ENCODE data around the gene FOXP1.
A peak's percentile ranks its signal among the peaks of the same experiment; 100 is the strongest.

Gene FOXP1

DNA sequence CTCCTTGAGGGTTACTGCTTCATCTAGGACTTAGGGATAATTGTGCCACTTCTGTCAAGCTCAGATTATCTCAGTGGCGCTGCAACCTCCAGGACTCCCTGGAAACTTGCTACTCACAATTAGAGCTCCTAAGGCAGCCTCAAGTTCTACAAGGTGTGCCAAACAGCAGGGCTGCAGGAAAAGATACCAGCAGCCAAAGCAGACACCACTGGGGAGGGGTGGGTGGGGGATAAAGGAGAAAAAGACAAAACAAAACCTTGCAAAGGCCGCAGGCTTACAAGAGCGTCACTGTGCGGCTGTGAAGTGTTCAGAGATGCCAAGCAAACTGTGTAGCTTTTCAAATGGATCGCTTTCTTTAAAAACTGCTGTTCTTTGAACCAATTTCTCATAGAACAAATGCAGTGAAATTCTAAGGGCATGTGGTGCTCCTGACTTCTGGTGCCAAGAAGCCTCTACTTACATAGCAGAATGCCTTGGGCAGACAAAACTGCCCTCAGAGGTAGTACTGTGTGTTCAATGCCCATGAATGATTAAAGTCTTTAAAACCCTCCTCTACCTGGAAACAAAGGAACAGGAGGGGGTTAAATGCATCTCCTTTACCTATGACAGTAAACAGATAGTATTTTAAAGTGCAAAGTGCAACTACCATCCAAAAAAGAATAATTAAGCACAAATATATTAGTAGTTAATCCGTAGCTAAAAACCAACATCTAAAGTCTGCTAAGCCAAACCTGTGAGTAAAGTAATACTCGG, 353.4 kb downstream of the FOXP1 start:
- no peaks in the 10 kb centered on the region for H3K27me3 Mint-ChIP-seq
- peak overlapping the region; percentile 20 for H3K27ac Mint-ChIP-seq
- H3K9me3 Mint-ChIP-seq = peaks cover 3% of the 10 kb centered on the region
- no peak for ATAC-seq
- peaks cover 51% of the 10 kb centered on the region for H3K4me1 Mint-ChIP-seq
- no peak overlapping the region for H3K4me3 Mint-ChIP-seq
- peaks cover 20% of the 10 kb centered on the region for H3K36me3 Mint-ChIP-seq

- Mint-ChIP-seq H3K4me1 (peaks cover 57% of the 10 kb centered on the region), H3K9me3 (peaks cover 3% of the 10 kb centered on the region), H3K27ac (peak overlapping the region; percentile 94), H3K4me3 (no peak overlapping the region), H3K27me3 (no peaks in the 10 kb centered on the region), H3K36me3 (peaks cover 18% of the 10 kb centered on the region)
- ATAC-seq = no peak
Observed at GRCh38 chr3:71228156-71228866, 355.2 kb downstream of the FOXP1 start.

GRCh38 chr3:71227270-71227661, 356.3 kb downstream of the FOXP1 start:
- peak overlapping the region; percentile 94 for H3K27ac Mint-ChIP-seq
- H3K27me3 Mint-ChIP-seq = no peaks in the 10 kb centered on the region
- H3K4me1 Mint-ChIP-seq = peaks cover 56% of the 10 kb centered on the region
- H3K36me3 Mint-ChIP-seq = peaks cover 18% of the 10 kb centered on the region
- peak overlapping the region; percentile 80 for H3K4me3 Mint-ChIP-seq
- ATAC-seq = peak; percentile 71
- peaks cover 3% of the 10 kb centered on the region for H3K9me3 Mint-ChIP-seq

DNA sequence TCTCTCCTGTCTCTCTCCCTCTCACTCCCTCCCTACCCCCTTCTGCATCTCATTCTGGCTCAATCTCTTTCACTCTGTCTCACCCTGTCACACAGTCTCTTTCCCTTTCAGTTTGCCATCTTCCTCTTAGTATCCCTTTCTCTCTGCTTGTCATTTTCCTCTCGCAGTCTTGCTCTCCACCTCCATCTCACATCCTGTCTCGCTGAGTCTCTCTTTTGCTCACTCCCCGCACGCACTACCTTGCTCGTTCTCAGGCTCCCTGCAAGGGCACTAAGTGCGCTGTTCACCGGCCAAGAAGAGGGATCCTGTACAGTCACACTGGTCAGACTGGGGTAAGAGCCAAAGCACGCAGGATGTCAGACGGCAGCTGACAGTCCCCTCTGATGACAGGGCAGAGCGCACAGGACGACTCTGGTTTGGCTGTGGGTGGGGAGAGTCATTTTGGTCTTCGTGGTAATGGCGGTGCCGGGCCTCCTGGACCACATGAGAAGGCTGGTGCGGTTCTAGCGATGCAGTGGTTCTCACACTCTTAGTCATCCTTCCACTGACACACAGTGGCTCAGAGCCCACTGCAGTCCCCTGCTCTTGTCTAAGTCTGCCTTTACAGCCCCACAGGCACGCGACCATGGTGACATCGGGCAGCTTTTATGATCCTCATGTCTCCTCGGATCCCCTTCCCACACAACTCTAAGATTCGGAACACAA, 356.8 kb downstream of the FOXP1 start:
- H3K36me3 Mint-ChIP-seq = peaks cover 15% of the 10 kb centered on the region
- peak overlapping the region; percentile 94 for H3K27ac Mint-ChIP-seq
- peak overlapping the region; percentile 80 for H3K4me3 Mint-ChIP-seq
- H3K9me3 Mint-ChIP-seq = peaks cover 3% of the 10 kb centered on the region
- ATAC-seq = peak; percentile 94
- peaks cover 50% of the 10 kb centered on the region for H3K4me1 Mint-ChIP-seq
- no peaks in the 10 kb centered on the region for H3K27me3 Mint-ChIP-seq

GRCh38 chr3:71225951-71226564, 357.5 kb downstream of the FOXP1 start:
- no peaks in the 10 kb centered on the region for H3K27me3 Mint-ChIP-seq
- peak overlapping the region; percentile 94 for H3K27ac Mint-ChIP-seq
- peak overlapping the region; percentile 80 for H3K4me3 Mint-ChIP-seq
- H3K9me3 Mint-ChIP-seq = peaks cover 3% of the 10 kb centered on the region
- ATAC-seq = no peak
- H3K36me3 Mint-ChIP-seq = peaks cover 21% of the 10 kb centered on the region
- H3K4me1 Mint-ChIP-seq = peaks cover 44% of the 10 kb centered on the region

GRCh38 chr3:71225002-71225684, 358.4 kb downstream of the FOXP1 start:
- peaks cover 46% of the 10 kb centered on the region for H3K4me1 Mint-ChIP-seq
- peaks cover 24% of the 10 kb centered on the region for H3K36me3 Mint-ChIP-seq
- no peaks in the 10 kb centered on the region for H3K27me3 Mint-ChIP-seq
- peaks cover 3% of the 10 kb centered on the region for H3K9me3 Mint-ChIP-seq
- no peak for ATAC-seq
- peak overlapping the region; percentile 80 for H3K4me3 Mint-ChIP-seq
- H3K27ac Mint-ChIP-seq = peak overlapping the region; percentile 94

- Mint-ChIP-seq H3K9me3 (peaks cover 8% of the 10 kb centered on the region), H3K4me1 (peaks cover 60% of the 10 kb centered on the region), H3K27me3 (no peaks in the 10 kb centered on the region), H3K4me3 (no peak overlapping the region), H3K36me3 (peaks cover 45% of the 10 kb centered on the region), H3K27ac (peak overlapping the region; percentile 78)
- ATAC-seq = peak; percentile 97
Observed at GRCh38 chr3:71219744-71220638, 363.5 kb downstream of the FOXP1 start.

- Mint-ChIP-seq H3K27ac (peak overlapping the region; percentile 78), H3K4me1 (peaks cover 63% of the 10 kb centered on the region), H3K9me3 (peaks cover 8% of the 10 kb centered on the region), H3K27me3 (no peaks in the 10 kb centered on the region), H3K4me3 (no peak overlapping the region), H3K36me3 (peaks cover 39% of the 10 kb centered on the region)
- ATAC-seq = no peak
Observed at GRCh38 chr3:71218508-71218907, 365.0 kb downstream of the FOXP1 start.

DNA sequence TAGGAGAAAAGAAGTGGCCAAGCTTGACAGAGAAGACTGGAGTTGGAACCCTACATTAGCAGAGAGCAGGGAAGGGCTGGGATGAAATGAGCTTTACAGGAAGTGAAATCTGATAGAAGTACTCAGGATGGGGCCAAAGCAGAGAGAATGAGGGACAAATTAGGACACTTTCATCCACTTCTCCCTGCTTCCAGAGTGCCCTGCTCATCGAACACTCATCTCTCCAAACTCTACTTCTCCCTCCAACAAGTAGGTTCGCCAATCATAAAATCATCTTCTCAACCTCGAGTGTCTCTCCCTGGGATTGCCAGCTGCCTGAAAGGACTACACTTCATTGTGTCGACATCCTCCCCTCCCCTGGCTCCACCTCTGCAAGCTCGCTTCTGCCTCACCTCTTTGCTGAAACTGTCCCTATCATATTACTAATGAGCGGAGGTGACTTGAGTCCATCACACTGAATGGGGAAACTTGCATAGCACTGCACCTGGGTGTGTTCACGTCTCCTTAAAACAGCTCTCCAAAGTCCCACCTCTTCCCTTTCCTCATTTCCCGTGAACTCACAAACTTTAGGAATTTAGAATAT, 365.8 kb downstream of the FOXP1 start:
- peaks cover 58% of the 10 kb centered on the region for H3K4me1 Mint-ChIP-seq
- peak overlapping the region; percentile 0 for H3K27ac Mint-ChIP-seq

DNA sequence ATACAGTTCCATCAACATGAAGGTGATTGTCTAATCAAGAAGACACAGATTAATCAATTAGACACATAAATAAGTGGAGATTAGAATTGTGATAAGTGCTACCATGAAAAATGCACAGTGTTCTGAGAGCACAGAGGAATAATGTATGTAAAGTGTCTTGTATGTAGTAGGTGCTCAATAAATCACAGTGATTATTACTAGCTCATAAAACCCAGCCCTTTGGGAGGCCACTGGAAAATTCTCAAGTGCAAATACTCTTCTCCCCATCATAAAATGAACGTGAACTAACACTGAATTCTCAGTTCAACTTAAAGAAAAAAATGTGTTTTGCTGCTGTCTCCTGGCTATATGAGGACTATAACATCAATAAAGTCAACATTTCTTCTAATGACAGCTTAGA, 368.2 kb downstream of the FOXP1 start:
- Mint-ChIP-seq H3K4me3 (no peak overlapping the region), H3K4me1 (peaks cover 57% of the 10 kb centered on the region), H3K36me3 (peaks cover 23% of the 10 kb centered on the region), H3K9me3 (peaks cover 5% of the 10 kb centered on the region), H3K27me3 (no peaks in the 10 kb centered on the region), H3K27ac (no peak overlapping the region)
- ATAC-seq = no peak

More for the DNA sequence above, 365.8 kb downstream of the FOXP1 start:
- ATAC-seq = no peak
- Mint-ChIP-seq H3K27me3 (no peaks in the 10 kb centered on the region), H3K4me3 (no peak overlapping the region), H3K9me3 (peaks cover 7% of the 10 kb centered on the region), H3K36me3 (peaks cover 33% of the 10 kb centered on the region)

- peaks cover 57% of the 10 kb centered on the region for H3K4me1 Mint-ChIP-seq
Observed at GRCh38 chr3:71214797-71215196, 368.7 kb downstream of the FOXP1 start.

DNA sequence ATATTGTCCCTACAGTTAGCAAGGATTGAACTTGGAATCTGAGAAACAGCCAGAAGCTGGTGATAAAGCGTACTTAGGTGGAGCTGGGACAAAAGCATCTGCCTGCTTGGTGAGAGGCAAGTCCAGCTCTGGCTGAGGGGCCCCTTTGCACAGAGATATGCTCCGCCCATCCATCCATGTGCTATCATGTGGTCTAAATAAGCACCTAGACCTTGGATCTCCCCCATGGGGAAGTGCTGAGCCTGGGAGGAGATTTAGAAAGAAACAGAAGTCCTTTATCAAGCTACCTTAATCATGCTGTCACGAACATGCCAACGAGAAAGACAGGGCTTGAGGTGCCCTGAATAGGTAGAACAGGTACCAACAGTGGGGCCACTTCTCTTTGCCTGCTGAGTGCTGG, 369.5 kb downstream of the FOXP1 start:
- Mint-ChIP-seq H3K4me1 (peaks cover 52% of the 10 kb centered on the region), H3K4me3 (no peak overlapping the region), H3K9me3 (peaks cover 1% of the 10 kb centered on the region), H3K36me3 (peaks cover 16% of the 10 kb centered on the region), H3K27me3 (no peaks in the 10 kb centered on the region), H3K27ac (no peak overlapping the region)
- ATAC-seq = no peak

More at GRCh38 chr3:71214797-71215196, 368.7 kb downstream of the FOXP1 start:
- H3K27ac Mint-ChIP-seq = no peak overlapping the region
- peaks cover 23% of the 10 kb centered on the region for H3K36me3 Mint-ChIP-seq
- H3K9me3 Mint-ChIP-seq = peaks cover 4% of the 10 kb centered on the region
- peak; percentile 78 for ATAC-seq
- no peak overlapping the region for H3K4me3 Mint-ChIP-seq
- no peaks in the 10 kb centered on the region for H3K27me3 Mint-ChIP-seq

GRCh38 chr3:71211083-71211482, 372.4 kb downstream of the FOXP1 start:
- Mint-ChIP-seq H3K9me3 (no peaks in the 10 kb centered on the region), H3K27me3 (no peaks in the 10 kb centered on the region), H3K27ac (no peak overlapping the region), H3K4me3 (no peak overlapping the region), H3K4me1 (peaks cover 46% of the 10 kb centered on the region), H3K36me3 (peaks cover 5% of the 10 kb centered on the region)
- no peak for ATAC-seq

Measured in stimulated activated memory B cell treated with anti-CD40 and anti-IgM and Interleukin-4, amounts not matched to agents 10 μg/mL and 1 μg/mL and 100 μg/mL, for 72 hours (primary cell).